ENCODE data around the gene ALDH1L1. TPM values are rescaled to one million over a fixed set of nuclear protein-coding genes. Genes with fewer than 3 reads are reported as not detected.

Gene ALDH1L1
- total and polyA plus RNA-seq, 8 donors, result 0.39 to 1.8 (median 0.51) TPM

DNA sequence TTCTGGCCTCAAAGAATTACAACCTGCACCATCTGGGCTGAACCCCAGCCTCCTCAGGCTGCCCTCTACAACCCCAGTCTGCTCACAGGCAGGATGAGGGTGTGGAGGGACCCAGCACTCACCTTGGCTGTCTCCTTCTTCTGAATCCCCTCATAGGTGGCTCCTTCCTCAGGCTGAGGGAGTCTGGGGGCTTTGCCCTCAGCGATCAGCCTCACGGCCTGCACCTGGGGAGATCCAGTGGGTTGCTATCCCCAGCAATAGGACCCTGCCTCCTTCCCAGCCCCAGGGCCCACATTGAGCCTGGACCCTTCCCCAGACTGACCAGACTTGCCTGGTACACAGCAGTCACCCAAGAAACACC is 25.1 kb downstream of the ALDH1L1 start:
- no peaks in the 10 kb centered on the region for H3K36me3 ChIP-seq
- DNase-seq (no peak), ATAC-seq (no peak)
- no peaks in the 10 kb centered on the region for H3K9me3 ChIP-seq
- no peak overlapping the region for H3K4me3 ChIP-seq
- no peak overlapping the region for H3K27ac ChIP-seq
- no peaks in the 10 kb centered on the region for H3K4me1 ChIP-seq
- no peaks in the 10 kb centered on the region for H3K27me3 ChIP-seq
- TF ChIP-seq, protein P1, sequence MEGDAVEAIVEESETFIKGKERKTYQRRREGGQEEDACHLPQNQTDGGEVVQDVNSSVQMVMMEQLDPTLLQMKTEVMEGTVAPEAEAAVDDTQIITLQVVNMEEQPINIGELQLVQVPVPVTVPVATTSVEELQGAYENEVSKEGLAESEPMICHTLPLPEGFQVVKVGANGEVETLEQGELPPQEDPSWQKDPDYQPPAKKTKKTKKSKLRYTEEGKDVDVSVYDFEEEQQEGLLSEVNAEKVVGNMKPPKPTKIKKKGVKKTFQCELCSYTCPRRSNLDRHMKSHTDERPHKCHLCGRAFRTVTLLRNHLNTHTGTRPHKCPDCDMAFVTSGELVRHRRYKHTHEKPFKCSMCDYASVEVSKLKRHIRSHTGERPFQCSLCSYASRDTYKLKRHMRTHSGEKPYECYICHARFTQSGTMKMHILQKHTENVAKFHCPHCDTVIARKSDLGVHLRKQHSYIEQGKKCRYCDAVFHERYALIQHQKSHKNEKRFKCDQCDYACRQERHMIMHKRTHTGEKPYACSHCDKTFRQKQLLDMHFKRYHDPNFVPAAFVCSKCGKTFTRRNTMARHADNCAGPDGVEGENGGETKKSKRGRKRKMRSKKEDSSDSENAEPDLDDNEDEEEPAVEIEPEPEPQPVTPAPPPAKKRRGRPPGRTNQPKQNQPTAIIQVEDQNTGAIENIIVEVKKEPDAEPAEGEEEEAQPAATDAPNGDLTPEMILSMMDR (IDR thresholded peaks at IDR 0.05), result no peak
- intact Hi-C loops (cut with DNase I), result no loop called here

DNA sequence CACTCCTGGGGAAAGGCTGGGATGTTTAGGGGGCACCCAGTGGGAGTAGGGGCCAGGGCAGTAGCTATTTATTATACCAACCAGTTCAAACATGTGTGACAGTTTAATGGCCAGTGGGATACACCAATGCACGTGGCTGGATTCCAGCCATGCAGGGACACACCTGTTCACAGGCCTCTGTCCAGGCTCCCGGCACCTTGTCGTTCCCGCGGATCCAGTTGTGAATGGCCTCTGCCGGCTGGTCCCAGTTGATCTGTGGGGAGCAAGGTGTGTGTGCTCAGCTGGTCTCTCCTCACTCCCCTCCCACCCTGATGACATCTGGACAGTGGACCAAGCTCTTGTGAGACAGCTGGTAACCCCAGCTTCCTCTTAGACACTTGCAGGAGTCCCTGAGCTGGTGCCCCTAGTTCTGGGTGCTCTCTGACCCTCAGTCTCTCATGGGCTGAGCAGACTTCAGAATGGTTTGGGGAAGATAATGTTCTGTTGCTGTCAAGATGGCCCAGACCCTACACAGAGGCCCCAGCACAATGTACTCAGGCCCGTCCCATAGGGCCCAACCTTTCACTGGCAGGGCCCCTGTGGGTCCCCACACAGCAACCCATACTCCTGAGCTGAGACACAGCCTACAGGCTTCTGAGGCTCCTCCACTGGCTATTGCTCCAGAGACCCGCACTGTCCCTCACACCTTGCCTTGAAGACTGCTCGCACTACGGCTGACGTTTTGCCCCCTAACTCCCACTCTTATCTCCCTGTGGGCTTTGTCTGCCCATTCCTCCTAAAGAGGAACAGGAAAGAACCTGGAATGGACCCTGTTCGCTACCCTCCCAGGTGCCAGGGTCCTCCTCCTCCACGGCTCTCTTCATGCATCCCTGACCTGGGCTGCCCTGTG is 25.8 kb downstream of the ALDH1L1 start:
- H3K36me3 ChIP-seq, result no peaks in the 10 kb centered on the region
- H3K9me3 ChIP-seq, result no peaks in the 10 kb centered on the region
- intact Hi-C loops (cut with DNase I), result no loop called here
- H3K27ac ChIP-seq, result no peak overlapping the region
- no peaks in the 10 kb centered on the region for H3K27me3 ChIP-seq
- TF ChIP-seq, protein P1 (IDR thresholded peaks at IDR 0.05), result no peak
- no peaks in the 10 kb centered on the region for H3K4me1 ChIP-seq
- H3K4me3 ChIP-seq, result no peak overlapping the region
- no peak for ATAC-seq
- no peak for DNase-seq

GRCh38 chr3:126153695-126154360 is 26.6 kb downstream of the ALDH1L1 start:
- H3K27me3 ChIP-seq, result no peaks in the 10 kb centered on the region
- H3K36me3 ChIP-seq, result no peaks in the 10 kb centered on the region
- TF ChIP-seq, protein P1 (IDR thresholded peaks at IDR 0.05), result no peak
- intact Hi-C loops (cut with DNase I), result no loop called here
- H3K4me3 ChIP-seq, result no peak overlapping the region
- H3K27ac ChIP-seq, result no peak overlapping the region
- DNase-seq (no peak), ATAC-seq (no peak)
- H3K9me3 ChIP-seq, result no peaks in the 10 kb centered on the region
- no peaks in the 10 kb centered on the region for H3K4me1 ChIP-seq

DNA sequence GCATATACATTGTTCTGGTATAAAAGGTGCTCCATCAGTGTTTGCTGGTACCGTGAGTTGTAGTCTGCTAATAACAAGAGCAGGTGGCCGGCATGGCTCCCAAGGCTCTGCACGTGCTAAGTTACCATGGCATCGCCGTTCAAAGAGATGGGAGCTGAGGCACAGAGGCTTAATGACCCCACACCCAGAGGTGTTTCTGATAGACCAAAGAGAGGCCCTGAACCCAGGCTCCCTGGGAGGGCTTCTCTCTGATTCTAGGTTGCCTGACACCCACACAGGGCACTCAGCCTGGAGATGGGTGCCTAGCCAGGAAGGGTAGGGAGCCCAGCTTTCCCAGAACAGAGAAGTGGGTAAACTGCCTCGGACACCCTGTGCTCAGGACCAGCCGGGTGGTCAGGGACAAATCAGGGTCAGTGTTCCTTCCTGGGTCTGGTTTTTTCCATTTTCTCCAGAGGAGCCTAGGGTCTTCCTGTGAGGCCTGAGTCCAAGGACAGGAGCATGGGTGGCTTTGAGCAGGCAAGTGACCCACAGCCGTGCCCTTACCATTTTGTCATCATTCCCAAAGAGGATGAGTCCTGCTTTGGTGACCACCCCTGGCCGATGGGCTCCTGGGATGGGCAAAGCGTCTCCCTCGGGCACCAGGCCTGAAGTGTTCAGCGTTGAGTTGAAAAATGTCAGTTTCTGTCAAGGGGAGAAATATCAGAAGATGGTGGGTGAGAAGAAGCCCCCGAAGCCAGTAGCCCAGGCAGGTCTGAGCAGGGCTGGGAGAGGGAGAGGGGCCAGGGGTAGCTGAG is 27.3 kb downstream of the ALDH1L1 start:
- Histone ChIP-seq H3K4me3 (no peak overlapping the region), H3K27ac (no peak overlapping the region), H3K27me3 (no peaks in the 10 kb centered on the region), H3K9me3 (no peaks in the 10 kb centered on the region), H3K4me1 (no peaks in the 10 kb centered on the region), H3K36me3 (no peaks in the 10 kb centered on the region)
- intact Hi-C loops (cut with DNase I), result no loop called here
- TF ChIP-seq, protein P1 (IDR thresholded peaks at IDR 0.05), result no peak
- peak in 1 of 4 donors; percentile 45 for DNase-seq
- ATAC-seq, result no peak

- Histone ChIP-seq H3K4me3 (no peak overlapping the region), H3K27me3 (no peaks in the 10 kb centered on the region), H3K4me1 (no peaks in the 10 kb centered on the region), H3K36me3 (no peaks in the 10 kb centered on the region), H3K27ac (no peak overlapping the region), H3K9me3 (no peaks in the 10 kb centered on the region)
- ATAC-seq (no peak), DNase-seq (peak in 1 of 4 donors; percentile 43)
- intact Hi-C loops (cut with DNase I), result no loop called here
- TF ChIP-seq, protein P1 (IDR thresholded peaks at IDR 0.05), result no peak
Measured at GRCh38 chr3:126152458-126152857, 27.9 kb downstream of the ALDH1L1 start.
